HL-60 (cell line): ENCODE data around the gene SLC27A3.

Experiments used
- CTCF ChIP-seq: IDR thresholded peaks from one replicate; pipeline ENCODE4 v1.5.1; 2011; ENCODE audit warnings: low read length, control low read depth, inconsistent platforms; ENCODE audit not compliant: insufficient read depth
- GABPA ChIP-seq: IDR thresholded peaks from 2 replicates; pipeline ENCODE4 v1.6.1; 2012; ENCODE audit warnings: low read depth
- POLR2AphosphoS5 ChIP-seq: IDR thresholded peaks from 2 replicates; pipeline ENCODE4 v1.6.1; 2012; ENCODE audit warnings: low read depth
- TF ChIP-seq, protein P1 (sequence below): IDR thresholded peaks from 2 replicates; pipeline ENCODE4 v1.6.1; 2012; ENCODE audit warnings: low read depth; ENCODE audit not compliant: insufficient replicate concordance

DNA sequence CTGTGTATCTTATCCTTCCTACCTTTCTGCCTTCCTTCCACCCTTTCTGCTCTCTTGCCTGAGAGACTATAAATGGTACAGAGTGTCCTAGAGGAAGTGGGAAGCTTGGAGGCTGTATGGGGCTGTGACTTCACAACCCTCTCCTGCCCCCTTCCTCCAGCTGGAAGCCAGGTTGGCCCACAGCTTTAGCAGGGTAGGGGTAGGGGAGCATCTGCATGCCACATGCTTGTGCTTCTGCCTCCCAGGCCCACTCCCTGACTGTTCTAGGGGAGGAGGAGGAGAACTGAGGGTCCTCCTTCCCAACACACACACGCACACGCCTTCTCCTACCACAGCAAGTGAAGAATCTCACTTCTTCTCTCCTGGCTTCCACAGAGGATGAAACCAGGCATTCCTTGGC is 3.9 kb upstream of the SLC27A3 start:
- no peak for TF ChIP-seq CTCF
- TF ChIP-seq POLR2AphosphoS5, result no peak
- TF ChIP-seq GABPA, result no peak
- TF ChIP-seq, protein P1, sequence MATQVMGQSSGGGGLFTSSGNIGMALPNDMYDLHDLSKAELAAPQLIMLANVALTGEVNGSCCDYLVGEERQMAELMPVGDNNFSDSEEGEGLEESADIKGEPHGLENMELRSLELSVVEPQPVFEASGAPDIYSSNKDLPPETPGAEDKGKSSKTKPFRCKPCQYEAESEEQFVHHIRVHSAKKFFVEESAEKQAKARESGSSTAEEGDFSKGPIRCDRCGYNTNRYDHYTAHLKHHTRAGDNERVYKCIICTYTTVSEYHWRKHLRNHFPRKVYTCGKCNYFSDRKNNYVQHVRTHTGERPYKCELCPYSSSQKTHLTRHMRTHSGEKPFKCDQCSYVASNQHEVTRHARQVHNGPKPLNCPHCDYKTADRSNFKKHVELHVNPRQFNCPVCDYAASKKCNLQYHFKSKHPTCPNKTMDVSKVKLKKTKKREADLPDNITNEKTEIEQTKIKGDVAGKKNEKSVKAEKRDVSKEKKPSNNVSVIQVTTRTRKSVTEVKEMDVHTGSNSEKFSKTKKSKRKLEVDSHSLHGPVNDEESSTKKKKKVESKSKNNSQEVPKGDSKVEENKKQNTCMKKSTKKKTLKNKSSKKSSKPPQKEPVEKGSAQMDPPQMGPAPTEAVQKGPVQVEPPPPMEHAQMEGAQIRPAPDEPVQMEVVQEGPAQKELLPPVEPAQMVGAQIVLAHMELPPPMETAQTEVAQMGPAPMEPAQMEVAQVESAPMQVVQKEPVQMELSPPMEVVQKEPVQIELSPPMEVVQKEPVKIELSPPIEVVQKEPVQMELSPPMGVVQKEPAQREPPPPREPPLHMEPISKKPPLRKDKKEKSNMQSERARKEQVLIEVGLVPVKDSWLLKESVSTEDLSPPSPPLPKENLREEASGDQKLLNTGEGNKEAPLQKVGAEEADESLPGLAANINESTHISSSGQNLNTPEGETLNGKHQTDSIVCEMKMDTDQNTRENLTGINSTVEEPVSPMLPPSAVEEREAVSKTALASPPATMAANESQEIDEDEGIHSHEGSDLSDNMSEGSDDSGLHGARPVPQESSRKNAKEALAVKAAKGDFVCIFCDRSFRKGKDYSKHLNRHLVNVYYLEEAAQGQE, result no peak
